Activated naive CD4-positive, alpha-beta T cell treated with Interleukin-2 at 50 U/mL for 16 hours (primary cell): Measurements from ENCODE around the gene LMO2.
"Not testable (repeated sequence)": the region's sequence is repeated elsewhere in the genome, so short reads cannot be mapped to it uniquely, and the experiment has no call there.

Experiments
- DNase-seq: peaks from one replicate; pipeline ENCODE4 v3.0.0-alpha.2; 2020

LMO2 gene

DNA sequence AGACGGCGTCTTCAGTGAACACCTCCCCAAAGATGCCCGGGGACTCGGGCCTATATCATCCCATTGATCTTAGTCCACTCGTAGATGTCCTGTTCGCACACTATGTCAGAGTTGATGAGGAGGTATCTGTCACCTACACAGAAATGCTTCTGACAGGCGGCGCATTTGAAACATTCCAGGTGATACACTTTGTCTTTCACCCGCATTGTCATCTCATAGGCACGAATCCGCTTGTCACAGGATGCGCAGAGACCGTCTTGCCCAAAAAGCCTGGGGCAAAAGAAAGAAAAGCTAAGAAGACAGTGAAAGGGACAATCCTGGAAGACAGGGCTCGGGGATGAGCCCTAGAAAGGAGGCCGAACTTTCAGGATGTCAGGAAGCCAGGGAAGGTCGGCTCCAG, 32.6 kb downstream of the LMO2 start:
- no peak for DNase-seq

DNA sequence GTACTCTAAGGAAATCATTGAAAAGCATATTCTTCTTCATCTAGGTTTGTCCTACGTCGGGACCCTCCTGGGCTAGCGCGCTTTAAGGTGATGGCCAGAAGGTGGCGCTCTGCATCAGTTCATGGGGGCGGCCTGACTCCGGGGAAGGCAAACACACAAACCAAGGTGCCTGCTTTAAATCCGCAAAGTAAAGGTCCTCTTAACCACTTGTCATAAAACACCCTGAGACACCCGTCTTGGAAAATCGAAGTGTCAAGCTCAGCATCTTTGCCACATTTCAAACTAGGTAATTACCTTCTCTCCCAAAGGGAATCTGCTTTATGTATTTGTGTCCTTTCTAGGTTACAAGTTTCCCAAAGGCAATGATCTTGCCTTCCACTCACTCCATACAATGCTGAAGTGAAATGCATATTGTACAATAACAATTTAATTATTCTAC, 33.9 kb downstream of the LMO2 start:
- peak; percentile 73 for DNase-seq

DNA sequence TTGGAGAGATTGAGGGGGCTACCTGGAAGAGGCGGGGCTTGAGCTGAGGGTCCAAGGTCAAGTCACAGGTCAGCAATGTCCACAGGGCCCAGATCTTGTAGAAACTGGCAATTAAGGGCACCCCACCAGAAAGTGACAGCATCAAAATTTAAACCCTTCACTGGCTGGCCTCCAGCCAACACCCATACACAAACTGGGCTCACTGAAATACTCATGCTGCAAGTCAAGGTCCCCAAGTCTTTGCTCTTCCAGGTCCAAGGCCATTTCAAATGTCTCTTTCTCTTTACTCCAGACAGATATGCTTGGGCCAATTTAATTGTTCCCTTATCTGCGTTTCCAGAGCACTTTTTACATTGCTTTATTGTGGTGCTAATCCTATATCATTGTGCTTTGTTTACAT, 36.4 kb downstream of the LMO2 start:
- no peak for DNase-seq

DNA sequence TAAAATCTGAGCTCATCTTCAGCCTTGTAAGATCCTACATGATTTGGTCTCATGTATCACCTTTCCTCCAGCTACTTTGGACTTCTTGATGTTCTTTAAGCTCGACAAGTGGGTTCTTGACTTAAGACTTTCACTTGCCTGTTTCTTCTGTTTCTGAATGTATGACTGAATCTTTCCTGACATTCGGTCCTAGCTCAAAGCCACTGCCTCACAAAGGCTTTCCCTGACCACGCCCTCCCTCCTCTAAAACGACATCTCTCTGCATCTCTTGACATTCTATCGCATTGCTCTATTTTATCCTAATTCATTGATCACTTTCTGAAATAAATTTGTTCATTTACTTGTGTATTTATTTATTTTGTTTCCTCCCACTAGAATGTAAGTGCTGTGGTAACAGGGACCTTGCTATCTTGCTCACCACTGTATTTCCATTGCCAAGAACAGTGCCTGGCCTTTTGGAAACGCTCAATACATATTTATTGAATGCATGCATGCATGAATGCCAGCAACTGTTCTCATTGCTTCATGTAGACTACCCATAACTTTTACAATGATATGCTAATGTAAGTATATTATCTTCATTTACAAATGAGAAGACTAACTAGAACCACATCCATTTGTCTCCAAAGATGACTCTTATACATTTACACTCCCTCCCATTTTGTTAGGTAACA, 43.0 kb downstream of the LMO2 start:
- no peak for DNase-seq

DNA sequence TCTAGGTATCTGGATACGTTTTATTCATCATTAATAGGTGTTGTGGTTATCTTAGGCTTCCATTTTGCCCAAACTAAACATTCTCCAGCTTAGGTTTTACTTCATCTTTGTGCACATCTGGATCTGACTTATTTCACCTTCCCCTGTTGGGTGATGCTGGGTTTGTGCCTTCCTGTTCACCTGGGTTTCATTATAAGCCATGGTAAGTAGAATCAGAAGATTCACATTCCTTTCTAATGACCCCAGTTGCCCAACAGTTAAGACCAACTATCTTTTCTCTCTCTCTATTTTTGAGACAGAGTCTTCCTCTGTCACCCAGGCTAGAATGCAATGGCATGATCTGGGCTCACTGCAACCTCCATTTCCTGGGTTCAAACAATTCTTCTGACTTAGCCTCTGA, 44.6 kb downstream of the LMO2 start:
- DNase-seq: no peak

DNA sequence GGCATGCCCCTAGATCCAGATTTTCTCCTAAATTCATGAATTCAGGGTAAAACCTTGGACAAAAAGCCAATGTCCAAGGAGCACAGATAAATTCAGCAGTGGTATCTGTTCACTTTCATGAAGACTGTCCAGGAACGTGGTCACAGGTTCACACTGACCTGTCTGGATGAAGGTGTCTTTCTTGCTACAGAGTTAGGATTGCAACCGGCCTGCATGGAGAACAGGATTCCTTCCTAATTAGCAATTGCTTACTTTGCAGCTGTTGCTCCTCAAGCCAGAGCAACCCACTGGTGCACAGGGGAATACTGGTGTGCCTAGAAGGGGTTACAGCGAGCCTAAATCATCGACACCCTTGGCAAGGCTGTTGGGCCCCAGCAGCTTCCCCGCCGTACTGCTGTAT, 47.6 kb downstream of the LMO2 start:
- DNase-seq: no peak

DNA sequence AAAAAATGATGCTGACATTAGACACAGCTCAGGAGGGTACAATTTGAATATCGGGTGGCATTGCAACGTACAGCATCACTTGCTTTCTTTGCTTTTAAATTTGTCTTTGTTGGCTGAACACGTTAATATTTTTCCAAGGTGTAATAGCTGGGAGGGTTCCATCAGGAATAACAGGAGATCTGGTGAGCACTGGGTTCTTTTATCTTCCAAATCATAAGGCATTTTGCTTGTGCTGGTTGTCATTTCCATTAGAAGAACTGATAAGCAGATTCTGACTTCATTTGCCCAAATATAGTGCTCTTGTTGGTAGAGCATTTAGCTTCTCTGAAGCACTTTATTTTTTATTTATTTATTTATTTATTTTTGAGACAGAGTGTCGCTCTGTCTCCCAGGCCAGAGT, 48.9 kb downstream of the LMO2 start:
- DNase-seq: no peak

DNA sequence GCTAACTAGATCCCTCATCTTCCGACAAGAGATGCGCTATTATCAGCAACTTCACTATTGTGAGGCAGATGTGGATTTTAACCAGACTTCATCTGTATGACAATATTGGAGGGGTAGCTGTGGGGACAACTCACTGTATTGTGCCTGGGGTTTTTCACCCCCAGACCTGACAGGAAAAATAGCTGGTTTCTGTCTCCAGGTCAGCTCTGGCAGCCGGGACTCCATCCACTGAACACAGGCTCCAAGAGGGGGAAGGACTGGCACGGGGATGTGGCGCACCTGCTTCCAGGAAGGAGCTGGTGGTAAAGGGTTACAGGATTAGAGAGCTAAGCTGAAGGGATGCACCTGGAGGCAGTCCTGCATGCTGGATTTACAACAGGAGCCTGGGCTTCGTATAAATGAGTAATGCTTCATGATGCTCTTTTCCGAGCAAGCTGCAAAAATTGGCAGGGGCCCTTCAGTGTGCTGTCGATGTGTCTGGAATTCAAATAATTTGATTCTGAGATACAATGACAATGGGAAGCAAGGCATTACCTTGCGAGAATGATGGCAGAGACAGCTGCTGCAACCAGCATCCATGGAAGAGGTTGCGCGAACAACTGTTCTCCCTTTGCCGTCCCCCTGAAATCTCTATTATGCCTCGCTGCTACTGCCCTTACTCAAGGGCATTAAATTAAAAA, 49.5 kb downstream of the LMO2 start:
- no peak for DNase-seq

DNA sequence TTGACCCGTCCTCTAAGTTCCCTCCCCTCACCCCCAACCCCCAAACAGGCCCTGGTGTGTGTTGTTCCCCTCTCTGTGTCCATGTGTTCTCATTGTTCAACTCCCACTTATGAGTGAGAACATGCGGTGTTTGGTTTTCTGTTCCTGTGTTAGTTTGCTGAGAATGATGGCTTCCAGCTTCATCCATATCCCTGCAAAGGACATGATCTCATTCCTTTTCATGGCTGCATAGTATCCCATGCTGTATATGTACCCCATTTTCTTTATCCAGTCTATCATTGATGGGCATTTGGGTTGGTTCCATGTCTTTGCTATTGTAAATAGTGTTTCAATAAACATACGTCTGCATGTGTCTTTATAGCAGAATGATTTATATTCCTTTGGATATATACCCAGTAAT, 53.6 kb downstream of the LMO2 start:
- not testable (repeated sequence) for DNase-seq

DNA sequence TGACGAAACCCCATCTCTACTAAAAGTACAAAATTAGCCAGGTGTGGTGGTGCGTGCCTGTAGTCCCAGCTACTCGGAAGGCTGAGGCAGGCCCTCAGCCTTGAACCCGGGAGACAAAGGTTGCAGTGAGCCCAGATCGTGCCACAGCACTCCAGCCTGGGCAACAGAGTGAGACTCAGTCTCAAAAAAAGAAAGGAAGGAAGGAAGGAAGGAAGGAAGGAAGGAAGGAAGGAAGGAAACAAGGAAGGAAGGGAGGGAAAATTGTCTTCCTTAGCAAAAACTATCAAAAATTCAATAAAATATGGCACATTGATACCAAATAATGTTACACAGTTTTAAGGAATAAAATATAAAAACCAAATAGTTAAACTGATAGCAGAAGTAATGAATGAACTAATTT, 54.5 kb downstream of the LMO2 start:
- DNase-seq: not testable (repeated sequence)

DNA sequence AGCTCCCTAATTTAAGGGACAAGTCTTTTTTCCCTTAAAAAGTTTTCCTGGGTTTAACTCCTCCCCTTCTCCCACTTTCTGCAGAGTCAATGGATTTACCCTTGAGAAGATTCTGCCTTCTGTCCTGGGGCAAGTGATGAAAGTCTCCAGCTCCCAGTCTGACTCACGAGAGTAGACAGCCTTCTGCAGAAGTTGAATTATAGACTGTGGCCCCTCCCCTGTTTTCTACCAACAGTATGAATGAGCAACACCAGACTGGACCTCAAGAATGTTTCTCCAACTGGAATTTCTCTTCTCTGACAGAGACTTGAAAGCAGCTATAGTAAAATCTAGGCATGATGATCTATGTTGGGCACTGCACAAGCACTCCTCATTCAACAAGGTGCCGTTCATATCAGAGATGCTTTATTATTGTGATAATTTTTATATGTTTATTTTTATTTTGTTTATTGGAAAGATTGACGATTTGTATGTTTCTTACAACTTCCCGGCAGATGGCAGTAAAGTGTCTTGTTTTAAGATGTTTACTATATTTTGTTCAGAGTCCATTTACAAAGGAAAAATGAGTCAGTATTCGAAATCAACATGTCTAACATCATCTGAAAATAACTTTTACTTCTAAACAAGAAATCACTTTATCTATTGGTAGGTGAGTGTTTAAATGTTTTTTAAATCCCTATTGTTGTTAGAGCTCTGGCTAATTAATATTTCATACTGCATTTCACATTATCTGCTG, 56.6 kb downstream of the LMO2 start:
- DNase-seq: no peak

DNA sequence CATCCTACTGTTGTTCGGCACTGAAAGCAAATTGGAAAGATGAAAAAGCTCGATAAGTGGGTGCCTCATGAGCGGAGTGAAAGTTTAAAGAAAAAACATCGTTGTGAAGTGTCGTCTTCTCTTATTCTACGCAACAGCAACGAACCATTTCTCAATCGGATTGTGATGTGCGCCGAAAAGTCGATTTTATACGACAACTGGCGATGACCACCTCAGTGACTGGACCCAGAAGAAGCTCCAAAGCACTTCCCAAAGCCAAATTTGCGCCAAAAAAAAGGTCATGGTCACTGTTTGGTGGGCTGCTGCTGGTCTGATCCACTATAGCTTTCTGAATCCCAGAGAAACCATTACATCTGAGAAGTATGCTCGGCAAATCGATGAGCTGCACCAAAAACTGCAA, 59.2 kb downstream of the LMO2 start:
- DNase-seq: no peak

DNA sequence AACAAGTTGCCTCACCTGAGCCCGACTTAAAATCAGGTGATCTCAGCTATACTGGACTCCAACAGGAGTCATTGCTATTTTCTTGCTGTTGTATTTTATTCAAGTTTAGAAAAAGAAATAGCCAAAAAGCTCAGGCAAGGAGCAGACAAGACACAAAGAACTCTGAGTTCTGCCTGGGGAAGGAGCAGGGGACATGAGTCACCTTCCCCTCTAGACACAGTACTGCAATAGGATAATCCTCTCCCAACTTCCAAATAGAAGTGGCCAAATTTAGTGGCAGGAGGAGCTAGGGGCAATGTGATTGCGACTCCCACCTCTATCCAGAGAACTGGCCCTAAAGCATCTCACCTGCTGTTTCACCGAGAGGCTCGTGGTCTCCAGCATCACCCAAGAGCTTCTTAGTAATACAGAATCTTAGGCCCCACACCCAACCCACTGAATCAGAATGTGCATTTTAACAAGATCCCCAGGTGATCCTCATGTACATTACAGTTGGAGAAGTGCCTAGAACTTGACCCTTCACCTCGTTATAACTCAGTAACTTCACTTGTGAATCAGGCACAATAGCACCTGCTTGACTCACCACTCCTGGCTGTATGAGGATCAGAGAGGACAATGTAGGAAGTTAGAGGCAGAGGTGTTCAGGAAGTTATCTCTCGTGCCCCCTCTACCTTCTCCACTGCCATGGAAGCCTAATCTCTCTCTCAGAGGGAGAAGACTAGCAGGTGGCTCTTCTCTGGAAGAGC, 60.8 kb downstream of the LMO2 start:
- no peak for DNase-seq

DNA sequence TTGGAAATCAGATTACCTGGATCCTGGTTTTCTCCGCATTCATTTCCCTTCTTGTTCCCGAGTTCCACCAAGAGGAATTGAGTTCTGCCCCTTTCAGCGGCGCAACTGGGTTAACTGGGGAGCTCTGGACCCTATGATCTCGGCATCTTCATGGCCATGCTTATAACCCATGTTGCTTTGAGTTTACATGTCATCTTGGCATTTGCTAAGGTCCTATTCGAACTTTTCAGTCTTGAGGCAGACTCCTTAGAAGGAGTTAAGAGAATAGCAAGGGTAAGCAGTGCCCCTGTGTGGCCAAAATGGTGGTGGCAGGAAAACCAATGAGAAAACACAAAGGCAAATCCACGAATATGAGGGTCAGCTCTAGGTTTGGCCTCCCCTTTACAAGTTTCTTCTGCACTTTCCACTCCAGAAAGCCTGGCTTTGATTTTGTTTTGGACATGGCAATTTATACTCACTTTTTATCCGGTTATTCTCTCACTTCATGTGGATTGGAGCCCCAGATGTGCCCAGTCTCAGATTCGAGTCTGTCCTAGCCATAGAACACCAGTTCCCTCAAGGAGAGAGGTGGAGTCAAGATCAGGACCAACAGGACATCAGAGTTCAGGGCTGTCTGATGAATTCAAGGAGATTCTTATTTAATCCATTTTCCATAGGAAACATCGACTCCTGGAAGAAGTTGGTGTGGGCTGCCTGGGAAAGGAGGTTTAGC, 62.3 kb downstream of the LMO2 start:
- peak; percentile 55 for DNase-seq

DNA sequence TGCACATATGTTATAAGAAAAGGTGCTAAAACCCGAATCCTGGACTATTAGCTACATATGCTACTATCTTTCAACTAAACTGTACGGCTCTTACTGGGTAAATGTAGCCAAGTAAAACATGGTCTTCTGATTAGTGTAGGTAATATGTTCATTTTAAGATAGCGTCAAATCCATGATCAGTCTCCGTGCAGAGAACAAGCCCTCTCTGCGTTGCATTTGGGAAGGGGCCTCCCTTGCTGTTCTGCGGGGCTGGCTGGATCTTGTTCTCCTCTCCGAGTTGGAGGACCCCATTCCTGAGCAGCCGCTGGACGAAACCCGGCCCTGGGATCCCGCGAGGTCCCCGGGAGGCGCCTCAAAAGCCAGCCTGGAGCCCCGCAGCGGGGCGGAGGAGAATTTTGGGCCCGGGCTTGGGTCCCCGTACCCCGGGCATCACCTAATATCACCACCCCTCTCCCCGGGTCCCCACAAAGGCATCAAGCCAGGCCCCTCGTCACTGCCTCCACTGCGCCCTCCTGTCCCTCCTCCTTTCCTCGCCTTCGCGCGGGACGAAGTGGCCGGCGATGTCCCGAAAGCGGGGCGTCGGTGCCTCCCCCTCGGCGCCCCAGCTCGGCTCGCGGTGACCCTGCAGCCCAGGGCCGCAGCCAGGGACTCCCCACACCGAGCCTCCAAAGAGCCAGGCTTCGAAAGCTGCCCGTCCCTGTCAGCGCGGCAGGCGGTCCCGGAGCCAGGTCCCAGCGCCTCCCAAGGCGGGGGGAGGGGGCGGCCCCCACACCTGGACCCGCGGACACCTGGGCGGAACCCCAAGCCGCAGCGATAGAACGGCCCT, 63.1 kb downstream of the LMO2 start:
- DNase-seq: no peak

DNA sequence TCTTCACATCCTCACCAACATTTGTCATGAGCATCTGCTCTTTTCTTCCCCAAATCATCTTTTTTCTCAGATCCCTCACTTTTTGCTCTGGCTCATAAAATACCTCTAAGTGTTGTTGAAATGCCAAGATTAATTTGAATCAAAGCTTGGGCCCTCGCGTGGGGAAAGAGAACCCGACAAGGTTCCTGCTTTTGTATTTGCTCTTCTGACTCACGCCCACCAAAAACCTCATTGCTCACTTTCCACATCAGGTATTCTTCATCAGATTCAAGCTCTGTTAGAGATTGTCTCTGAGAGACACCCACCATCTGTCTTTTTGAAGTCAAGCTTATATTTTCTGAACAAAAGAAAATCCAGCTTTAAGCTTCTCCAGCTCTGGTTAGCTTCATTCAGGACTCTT, 64.7 kb downstream of the LMO2 start:
- no peak for DNase-seq

DNA sequence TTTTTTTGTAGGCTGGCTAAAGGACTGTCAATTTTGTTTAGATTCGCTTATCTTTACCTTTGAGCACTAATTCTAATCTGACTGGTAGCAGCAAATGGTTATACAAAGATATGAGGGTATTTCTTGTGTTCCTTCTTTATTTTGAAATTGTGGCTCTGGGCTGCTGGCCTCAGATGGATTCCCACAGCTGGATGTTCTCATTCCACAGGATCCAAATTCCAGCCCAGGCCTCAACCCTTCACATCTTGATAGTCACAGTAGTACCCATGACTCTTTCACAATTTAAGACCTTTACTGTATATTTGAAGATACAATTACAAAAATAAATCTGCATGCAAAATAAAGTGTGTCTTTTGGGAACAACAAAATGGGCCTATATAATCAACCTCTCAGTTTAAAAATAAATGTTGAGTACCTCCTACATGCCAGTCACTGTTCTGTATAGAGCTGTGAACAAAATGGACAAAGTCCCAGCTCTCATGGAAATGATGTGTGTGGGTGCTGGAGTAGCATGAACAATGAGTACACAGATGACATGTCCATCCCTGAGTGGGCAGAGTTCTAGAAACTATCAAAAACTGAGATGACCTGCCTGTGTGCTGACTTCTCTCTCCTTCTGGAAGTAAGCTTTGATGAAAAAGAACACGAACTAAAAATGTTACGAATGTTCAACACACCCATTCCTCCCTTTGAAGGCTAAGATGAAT, 65.9 kb downstream of the LMO2 start:
- no peak for DNase-seq

DNA sequence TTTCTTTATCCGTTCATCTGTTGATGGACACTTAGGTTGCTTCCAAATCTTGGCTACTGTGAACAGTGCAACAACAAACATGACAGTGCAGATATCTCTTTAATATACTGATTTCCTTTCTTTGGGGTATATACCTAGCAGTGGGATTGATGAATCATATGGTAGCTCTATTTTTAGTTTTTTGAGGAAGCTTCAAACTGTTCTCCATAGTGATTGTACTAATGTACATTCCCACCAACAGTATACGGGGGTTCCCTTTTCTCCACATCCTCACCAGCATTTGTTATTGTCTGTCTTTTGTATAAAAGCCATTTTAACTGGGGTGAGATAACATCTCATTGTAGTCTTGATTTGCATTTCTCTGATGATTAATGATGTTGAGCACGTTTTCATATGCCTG, 68.9 kb downstream of the LMO2 start:
- DNase-seq: not testable (repeated sequence)

DNA sequence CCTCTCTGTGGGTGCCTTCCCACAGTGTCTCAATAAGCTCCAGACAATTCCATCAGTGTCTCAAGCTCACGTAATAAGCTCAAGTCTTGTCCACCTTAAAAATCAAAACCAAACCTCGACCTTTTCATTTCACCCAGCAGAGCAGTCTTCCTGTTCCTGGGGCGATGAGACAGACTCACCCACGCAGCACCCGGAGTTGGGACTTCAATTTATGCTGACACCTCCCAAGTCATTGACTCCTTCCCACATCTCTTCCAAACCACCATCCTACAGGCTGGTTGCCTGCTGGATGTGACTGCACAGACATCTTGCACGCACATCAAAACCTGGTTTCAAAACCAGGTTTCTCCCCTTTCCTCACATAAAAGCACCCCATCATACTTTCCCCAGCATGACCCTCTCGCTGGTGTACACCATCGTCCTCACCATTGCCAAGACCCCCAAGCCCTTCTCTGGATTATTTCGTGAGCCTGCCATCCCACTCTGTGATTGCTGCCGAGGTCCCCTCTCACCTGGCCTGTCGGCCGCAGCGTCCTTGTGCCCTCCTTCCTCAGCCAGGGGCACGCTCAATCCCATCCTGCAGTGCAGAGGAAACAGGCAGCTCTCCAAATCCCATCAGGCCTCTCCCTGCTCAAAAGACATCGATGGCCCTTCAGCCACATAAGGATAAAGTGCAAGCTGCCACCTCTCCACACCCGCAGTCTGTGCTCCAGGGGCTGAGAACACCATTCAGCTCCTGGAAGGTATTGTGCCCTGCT, 72.4 kb downstream of the LMO2 start:
- no peak for DNase-seq
